DMS153 treated with DMSO at 0.1 percent for 48 hours (cell line): ENCODE results near the gene SRSF1.
"Not testable (repeated sequence)": the region's sequence is repeated elsewhere in the genome, so short reads cannot be mapped to it uniquely, and the experiment has no call there.

ENCODE experiments used
- DNase-seq: peaks from one replicate; lab custom pipeline; 2025; ENCODE audit not compliant: unreplicated experiment; lab: John Stamatoyannopoulos, UW

SRSF1 gene

DNA sequence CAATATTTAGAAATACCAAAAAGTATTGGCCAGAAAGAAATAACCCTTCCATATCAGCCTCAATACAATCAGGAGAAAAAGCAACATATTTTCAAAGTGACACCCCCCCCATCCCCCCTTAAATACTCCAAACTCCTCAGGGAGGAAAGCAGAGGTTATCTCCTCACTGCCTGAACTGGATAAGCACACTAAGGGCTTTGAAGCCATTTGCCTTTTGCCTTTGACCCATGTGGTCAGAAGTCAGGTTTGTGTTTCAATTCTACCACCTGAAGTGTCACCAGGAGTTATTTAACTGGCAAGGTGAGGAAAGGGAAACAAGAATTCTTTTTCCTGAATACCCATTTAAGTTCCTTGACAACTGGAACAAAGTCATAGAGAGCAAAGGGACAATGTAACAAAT is 15.5 kb downstream of the SRSF1 start:
- no peak for DNase-seq

DNA sequence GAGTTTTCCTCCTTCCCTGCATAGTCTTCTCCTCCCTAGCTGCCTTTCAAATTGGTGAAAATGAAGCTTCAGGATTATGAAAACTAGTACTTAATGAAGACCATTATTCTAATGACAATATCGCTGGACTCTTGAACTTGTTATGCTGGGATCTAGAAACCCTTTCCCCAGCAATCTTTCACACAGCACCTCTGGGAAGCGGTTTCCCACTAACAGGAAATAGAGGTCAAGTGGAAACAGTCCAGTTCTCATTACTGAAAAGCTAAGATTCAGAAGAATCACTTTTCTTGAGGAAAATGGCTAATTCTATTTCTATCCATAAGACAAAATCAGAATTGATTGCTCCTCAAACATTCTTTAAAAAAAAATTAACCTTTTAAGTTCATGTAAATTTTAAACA is 17.0 kb downstream of the SRSF1 start:
- no peak for DNase-seq

DNA sequence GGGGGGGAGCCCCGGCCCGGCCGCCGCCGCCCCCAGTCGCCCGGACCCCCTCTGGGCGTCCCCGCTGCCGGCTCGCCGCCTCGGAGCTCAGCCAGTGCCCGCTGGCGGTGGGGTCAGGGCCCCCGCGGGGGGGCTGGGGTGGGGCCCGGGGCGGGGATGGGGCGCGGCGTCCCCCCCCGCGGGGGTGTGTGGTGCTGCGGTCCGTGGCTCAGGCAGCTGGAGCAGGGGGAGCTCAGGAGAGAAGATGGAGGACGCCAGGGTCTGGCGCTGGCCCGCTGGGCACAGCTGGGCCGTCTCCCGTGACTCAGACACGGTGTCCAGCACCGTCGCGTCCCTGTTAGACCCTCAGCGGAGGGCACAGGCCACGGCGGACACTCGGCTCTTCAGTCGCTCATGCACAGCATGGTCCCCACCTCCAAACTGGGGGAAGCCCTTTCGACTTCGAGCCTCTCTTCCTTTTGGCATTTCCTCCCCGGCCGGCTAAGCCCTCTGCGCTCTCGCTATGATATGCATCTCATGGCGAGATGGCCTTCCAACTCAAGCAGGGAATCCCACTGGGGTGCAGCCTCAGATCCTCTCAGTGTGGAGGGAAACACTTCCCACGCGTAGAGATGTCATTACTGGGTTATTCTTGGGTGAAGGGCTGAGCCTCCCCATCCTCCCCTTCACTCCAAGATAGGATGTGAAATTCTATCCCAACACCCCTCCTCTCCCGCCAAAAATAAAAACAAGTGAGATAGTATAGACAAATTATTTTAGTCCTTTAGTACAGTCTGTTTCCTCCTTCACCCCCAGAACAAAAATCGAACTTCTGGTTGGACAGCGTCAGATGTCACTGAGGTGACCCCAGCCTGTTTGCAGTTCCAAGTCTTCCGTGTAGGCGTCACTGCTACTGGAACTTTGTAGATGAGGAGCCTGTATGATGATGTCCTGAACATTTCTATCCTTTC is 18.5 kb downstream of the SRSF1 start:
- DNase-seq: peak; percentile 24

DNA sequence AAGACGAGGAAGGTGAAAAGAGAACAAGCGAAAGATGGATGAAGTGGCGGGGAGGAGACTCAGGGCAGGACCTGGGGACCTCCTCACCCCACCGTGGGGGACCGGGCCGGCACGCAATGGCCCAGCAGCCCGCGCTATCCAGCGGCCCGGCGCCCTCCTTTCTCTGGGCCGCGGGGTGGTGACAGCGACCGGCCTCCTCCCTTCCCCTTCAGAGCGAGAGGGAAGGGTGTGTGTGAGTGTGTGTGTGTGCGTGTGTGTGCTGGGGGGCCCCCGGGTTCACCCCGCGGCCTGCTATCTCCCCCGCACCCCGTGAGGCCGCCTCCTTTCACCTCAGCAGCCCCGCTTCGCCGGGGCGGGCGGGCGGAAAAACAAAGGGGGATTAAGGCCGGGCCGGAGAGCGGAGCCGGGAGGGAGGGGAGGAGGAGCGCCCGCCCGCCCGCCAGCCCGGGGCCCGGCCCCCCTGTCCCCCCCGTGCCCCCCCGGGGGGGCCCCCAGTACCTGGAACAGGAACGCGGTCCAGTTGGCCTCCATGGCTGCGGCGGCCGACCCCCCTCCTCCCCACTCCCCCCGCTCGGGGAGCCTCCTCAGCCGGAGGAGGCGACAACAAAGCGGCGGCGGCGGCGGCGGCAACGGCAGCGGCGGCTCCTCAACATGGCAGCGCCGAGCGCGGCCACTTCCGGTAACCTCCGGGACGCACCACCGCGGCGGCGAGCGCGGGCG is 19.3 kb downstream of the SRSF1 start, which contains the start of gene VEZF1:
TSS of gene VEZF1 (minus strand) at position 674 of the 720 bp plus-strand sequence. CDS start at position 531, 143 bp downstream.
- peak; percentile 78 for DNase-seq

DNA sequence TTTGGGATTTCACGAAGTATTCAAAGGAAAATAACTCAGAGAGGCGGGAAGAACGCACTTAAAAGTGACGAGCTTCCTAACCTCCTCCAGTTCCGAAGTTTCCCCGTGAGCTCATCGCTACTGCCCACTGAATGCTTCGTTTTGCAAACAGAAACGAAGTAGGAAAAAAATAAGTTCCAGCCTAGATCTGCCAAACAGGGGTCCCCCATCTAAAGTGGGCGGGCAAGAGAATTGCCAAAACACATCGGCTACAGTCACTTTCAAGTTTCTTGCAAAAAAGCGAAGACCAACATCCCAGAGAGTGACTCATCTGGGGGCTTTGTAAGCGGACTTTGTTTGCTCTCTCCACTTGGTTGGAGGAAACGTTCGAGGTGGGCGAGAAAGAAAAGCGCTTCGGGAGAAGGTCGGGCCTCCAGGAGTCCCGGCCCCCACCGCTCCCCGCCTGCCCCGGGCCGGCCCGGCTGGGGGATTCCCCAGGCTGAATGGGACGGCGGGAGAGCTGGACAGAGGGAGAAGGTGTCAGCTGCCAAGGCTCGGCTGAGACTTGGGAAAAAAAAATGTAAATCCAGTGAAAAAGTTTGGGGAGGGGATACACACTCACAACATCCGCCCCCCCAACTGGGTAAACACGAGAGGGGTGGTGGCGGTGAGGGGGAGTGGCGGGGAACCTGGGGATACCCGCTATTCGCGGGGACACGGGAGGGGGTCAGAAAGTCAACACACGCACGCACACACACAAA is 20.0 kb downstream of the SRSF1 start:
- no peak for DNase-seq

DNA sequence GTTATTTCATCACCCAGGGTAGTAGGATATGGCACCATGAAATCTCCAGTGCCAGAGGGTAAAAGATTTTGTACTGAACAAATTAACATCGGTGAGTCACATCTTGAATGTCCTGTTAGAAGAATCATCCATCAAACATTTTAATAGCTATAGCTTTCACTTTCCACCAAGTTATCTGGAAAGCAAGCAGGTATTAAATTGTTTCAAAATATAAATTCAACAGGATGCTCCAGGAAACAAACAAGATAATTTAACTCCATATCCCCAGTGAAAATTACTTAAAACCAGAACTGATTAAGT is 21.4 kb downstream of the SRSF1 start:
- DNase-seq: no peak

DNA sequence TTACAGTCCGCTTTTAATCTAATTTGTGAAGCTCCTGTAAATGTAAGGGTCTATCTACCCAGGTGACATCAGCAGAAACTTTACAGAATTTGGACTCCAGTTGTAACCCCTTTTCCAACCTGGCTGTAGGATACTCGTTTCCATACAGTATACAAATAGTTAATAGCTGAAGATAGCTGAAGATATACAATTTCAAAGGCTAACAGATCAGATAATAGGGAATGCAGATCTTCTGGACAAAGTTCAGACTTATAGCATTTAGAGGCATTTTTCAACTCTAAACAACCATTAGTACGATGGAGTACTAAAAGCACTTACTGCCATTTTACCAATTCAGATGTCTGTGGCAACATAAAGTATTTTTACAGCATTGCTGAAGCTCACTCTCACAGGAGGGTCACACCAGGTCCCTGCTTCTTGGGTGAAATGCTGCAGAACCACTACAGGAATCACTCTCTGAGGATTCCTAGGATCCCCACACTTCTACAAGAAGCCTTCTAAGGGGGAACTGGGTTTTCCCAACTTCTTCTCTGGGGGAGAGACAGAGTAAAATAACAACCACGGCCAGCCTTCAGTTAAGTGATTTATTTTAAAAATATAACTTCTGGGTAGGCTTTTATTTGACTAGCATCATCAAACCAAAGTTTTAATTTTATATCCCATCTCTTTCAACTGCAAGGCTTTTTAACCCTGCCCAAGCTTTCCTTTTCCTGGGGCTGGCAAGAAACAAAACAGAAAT is 21.9 kb downstream of the SRSF1 start:
- DNase-seq: no peak

DNA sequence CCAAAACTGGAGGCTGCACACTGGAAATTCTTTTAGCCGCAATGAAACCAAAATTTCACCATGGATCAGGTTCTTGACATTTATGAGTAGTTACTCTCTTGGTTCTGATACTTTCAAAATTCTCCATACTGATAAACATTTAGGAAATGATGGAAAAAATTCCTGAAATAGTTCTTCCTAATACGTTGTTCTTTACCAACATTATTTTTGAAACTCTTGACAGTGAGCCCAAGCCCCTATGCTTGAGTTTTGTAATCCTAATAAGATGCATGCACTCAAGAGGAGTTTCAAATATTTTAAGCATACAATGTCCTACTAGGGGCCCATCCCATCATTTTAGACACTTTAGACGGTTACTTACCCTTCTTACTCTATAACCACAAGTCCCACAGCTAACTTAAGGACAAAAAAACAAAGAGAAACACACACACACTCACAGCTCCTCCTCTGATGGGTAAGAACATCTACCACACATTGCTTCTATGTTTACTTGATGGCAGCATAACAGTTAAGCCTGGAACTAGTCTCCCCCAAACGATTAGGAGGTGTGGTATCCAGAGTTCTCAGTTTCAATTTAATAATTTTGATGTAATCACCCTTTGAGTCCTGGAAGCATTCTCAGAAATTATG is 22.7 kb downstream of the SRSF1 start:
- no peak for DNase-seq

DNA sequence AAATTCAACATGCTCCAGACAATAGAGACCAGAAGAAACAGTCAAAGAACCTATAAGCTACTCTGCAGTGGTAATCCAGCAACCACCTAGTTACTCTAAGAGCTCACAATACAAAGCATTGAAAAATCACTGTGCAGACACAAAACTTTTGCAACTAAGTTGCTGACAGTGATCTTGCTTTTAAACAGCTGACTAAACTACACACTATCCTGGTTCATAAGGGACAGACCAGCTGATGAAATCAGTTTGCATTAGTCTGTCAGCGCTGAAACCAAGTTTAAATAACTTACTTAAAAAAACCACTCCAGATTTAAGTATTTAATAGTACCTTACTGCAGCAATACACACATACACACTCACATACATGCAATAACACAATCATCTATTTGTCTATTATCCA is 23.6 kb downstream of the SRSF1 start:
- DNase-seq: no peak

DNA sequence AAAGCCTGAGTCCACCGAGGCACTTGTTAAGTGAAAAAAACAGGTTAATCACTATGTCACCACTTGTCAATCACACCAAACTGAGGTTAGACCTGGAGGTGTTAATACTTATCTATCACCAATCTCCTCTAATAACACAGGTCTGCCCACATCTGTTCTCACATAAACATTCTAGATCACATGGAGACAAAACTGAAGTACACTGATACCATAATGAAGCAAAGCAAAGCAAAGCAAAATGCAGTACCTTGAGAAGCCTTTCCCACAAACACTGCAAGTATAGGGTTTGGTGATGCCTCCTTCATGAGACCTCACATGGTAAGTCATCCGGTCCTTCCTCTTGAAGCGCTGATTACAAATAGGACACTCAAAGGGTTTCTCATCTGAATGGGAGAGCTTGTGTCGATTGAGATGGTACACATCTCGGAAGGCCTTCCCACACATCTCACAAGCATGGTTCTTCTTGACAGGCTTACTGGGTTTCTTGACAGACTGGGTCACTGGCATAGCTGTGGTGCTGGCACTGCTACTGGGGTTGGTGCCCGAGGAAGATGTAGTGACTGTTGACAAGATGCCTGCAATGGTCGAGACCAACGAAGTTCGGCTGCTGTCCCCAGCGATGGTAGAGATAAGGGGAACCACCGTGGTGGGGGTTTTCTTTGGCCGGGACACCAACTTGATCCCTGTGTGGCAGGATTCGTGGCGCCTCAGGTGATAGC is 24.4 kb downstream of the SRSF1 start:
- DNase-seq: no peak

DNA sequence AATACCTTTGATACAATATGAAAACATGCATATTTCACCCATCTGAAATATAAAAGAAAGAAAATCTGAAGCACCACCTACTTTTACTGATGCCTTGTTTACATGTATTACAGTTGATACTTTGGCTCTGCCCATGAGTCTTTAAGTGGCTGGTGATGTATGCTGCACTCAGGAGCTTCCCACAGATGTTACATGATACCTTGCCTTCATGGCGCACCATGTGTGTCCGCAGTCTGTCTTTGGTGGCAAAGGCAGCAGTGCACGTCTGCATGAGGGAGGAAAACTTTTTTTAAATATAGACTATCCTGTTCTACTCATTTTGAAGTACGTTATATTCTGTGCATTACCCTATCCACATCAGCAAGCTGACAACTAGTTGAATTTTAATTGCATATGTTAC is 26.5 kb downstream of the SRSF1 start:
- DNase-seq: no peak

DNA sequence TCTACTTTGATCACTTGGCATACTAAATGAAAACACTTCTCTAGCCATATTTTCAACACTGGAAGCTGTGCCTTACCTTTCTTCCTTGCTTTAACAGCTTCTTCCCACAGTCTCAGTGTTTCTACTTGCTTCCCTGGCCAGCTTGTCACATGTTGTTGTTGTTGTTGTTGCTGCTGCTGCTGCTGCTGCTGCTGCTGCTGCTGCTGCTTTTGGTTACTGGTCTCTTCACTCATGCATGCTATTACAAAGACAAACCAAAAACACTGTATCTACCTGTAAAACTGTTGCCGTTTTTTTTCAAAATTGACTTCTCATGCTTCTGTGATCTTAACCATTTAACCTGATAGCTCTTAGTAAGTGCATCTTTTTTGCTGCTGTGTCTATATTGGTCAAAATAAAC is 28.0 kb downstream of the SRSF1 start:
- no peak for DNase-seq

DNA sequence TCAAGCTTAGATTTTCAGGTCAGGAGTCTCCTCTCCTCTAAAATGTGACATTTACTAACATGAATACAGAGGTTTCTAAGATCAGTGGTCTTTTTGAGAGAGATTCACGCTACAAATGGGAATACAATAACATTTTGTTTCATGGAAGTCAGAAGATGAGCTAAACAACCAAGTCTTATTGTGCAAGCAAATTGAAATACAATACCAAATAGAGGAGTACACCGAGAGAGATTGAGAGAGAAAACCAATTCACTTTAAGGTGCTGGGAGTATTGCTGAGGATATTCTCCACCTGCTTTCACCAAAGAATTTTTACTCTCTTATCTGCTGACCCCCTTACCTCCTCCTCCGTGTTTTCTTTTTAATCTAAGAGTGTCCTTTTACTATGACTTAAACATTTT is 30.5 kb downstream of the SRSF1 start:
- DNase-seq: no peak

DNA sequence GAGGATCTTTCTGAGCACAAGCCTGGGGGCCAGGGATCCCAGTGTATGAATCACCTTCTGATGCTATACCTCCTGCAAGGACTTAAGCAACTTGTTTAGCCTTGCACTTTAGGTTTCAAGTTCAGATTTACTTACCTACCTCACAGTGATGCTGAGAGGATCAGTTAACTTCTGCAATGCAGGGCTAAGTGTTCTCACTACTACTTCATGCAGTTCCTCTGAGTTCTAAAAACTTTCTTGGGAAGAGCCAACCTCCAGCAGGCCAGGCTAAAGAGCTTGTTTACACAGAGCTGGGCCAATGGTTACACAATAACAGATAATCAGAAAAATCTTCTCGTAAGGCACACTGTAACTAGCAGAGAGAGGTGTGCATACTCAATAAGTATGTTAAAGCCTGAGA is 32.0 kb downstream of the SRSF1 start:
- DNase-seq: no peak

DNA sequence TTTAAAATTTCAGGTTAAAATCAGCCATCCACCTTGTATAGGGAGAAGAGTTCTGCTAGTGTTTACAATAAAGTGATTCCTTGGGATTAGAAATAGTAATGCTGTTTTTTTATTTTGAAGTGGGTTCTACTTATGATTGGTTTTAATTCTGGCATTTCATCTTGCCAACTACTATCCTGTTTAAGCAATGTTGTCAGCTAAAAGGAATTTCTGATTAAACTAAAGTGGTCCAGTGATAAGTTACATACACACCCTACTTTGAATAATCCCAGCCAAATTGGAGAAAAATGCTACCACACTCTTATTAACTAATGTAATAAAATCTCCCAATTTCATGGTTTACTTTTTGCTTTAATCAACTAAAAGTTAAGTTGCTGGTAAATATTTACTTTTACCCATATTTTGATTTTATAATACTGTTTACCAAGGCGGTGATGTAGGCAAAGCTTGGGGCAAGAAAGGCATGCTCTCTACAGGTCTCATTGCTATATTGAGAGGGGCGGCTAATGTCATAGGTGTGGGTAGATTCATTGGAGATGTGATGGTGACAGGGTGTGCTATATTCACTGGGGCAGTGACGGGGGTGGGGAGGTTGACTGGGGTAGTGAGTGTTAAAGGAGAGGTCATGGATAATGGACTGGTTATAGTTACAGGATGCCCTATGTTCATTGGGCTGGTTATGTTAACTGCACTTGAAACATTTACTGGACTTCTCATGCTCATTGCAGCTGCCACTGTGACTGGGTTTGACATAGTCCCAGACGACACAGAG is 32.8 kb downstream of the SRSF1 start:
- DNase-seq: not testable (repeated sequence)

DNA sequence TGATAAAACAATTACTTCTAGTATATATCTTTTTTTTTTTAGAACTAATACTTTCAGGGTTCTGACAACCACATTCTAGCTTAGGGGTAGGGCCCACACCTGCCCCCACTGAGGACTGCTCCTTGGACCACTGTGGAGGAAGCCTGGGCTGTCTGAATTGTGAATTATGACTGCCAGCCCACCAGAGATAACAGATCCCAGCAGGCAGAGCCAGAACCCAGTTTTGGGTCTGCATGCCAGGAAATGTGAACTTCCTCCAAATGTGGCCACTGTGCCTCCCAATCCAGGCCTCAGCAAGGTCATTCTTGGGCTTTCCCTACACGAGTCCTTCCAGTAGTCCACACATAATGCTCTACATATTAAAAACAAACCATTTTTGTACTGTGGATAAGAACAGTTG is 34.9 kb downstream of the SRSF1 start:
- DNase-seq: no peak

DNA sequence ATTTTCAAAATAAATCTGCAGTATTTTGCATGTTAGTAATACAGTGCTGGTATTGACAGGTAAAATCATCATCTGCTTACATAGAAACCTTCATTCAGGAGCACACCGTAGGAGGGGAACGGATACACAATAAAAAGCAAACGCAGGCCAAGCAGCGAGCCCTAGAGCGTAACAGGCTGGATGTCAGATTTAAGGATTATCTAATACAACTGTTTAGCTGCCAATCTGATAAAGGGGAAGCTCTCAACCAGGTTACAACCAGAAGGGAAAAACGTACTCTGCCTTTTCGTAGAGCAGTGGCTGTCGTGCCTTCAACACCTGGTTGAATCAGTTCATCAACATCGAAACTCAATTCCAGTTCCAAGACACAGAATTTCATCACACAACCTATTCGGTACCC is 35.5 kb downstream of the SRSF1 start:
- DNase-seq: no peak

DNA sequence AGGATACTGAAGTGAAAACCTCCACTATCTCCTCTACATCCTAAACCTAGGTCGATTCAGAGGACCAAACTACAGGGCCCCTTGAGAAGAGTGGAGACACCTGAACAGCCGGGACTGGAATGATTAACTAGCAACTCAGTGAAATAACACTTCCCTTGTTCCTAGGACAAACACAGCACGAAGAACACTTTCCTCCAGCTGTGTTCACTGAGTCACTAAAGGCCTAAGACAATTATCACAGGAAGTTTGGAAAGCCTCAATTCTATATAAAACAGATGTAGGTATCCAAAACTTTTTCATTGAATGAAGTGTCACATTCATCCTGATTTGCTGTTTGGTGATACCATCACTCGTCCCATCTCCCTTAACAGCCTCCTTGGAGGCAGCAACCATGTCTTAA is 36.3 kb downstream of the SRSF1 start:
- DNase-seq: no peak

DNA sequence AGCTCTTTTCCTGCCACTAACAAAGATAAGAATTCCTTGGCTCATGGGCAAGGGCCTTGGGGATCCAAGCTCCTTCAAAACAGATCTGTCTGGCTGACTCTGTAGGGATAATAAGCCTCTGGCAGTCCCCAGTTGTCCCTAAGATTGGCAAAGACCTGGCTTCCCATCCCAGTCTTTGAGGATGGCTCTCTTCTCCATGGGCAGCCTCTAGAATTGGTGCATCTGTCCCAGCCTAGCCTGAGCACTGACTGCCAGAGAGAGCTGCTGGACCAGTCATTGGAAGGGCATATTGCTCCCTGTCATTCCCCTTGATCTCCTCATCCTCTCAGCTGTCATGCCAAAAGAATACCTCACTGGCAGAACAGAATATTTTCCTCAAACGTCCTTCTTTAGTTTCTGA is 38.6 kb downstream of the SRSF1 start:
- DNase-seq: no peak
